GM21423 (cell line): Measurements from ENCODE around the gene ZDHHC18.
A peak's percentile ranks its signal among the peaks of the same experiment; 100 is the strongest.
"Not testable (repeated sequence)": the region's sequence is repeated elsewhere in the genome, so short reads cannot be mapped to it uniquely, and the experiment has no call there.

Experiments used
- ATAC-seq: cut with Tn5 transposase; IDR thresholded peaks from one replicate; pipeline ENCODE4 v1.9.1; 2021; ENCODE audit warnings: mild to moderate bottlenecking, moderate library complexity; ENCODE audit not compliant: unreplicated experiment

The ZDHHC18 gene

DNA sequence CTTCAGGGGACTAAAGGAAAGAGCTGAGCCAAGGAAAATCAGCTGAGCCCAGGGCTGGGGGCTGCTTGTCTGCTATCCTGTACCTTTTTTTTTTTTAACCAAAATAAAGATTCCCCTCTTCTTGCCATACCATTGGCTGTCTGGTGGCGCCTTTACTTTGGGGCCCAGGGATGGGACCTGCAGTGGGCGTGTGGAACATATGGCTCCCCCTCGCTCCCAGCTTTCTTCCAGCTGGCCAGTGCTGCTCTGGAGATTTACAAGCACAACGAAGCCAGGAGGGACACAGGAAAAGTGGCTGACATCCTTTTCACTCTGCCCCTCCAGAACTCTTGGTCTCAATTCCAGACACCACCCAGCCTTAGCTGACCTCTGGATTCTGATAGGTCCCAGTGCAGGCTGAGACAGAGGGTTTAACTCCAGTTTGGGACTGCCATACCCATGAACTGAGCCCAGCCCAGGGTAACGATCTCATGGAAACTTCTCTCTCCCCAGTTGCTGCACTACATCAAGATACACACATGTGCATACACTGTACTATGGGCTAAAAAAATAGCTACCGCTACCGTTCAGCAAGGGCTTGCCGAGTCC lies 31.1 kb downstream of the ZDHHC18 start:
- ATAC-seq, result no peak

DNA sequence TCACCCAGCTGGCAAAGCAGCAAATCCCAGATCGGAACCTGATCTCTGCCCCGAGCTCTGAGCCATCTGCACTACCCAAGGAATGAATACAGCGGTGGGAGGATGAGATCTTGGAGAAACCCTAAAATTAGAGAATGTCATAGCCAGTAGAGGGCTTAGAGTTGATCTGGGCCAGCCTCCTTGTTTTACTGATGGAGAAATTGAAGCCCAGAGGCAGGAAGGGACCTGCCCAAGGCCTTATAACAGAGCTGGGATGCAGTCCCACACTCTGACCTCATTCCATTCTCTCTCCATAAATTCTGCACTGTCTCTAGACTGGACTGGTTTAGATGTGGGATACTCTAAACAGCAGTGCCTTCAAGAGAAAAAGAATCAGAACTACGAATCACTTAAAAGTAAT lies 31.7 kb downstream of the ZDHHC18 start:
- no peak for ATAC-seq

DNA sequence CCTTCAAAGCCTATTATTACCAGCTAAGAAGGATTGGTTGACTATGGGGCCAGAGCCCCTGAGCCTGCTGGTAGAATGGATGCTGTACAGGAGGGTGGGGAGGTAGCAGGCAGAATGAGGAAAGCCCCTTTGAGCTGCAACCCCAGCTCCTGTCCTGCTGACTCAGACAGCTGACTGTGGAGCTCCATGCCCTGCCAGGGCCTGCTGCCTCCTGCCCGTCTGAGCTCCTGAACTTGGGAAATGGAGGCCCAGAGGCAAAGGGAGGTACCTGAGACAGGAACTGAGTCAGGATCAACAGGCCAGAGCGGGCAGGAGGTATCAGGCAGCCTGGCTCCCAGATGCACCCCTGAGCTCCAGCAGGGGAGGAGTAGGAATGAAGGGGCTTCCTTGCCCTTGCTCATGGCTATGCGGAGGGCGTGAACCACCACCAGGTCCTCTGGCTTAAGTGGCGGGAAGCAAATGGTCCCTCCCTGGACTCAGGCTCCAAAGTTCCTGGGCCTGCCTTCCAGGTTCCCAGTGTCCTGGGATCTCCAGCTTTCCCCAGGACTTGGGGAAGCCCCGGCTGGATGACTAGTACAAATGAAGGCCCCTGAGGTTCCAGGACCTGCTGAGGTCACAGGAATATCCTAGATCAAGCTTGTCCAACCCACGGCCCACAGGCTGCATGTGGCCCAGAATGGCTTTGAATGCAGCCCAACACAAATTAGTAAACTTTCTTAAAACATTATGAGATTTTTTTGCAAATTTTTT lies 32.6 kb downstream of the ZDHHC18 start:
- ATAC-seq, result no peak

GRCh38 chr1:26861286-26861701 lies 34.8 kb downstream of the ZDHHC18 start:
- no peak for ATAC-seq

DNA sequence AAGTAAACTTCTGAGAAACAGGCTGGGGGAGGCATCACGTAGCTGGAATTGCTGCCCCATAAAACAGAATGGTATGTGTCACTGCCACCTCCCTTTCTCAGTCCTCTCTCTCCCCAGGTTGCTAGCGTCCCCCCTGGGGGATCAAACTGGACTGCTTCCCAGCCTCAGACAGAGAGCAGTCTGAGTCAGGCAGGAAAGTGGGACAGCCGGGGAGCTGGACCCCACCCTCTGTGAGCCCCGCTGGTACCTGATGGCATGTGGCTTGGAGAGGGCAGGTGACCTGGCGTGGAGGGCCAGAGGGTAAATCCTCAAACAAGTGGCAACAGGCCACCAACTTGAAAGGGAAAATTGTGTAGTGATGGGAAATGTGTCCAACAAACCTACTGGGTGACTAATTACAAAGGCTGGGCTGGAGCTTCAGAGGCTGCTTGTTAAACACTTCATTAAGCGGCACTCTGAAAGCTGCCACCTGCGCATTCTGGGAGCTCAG lies 35.4 kb downstream of the ZDHHC18 start:
- ATAC-seq, result no peak

DNA sequence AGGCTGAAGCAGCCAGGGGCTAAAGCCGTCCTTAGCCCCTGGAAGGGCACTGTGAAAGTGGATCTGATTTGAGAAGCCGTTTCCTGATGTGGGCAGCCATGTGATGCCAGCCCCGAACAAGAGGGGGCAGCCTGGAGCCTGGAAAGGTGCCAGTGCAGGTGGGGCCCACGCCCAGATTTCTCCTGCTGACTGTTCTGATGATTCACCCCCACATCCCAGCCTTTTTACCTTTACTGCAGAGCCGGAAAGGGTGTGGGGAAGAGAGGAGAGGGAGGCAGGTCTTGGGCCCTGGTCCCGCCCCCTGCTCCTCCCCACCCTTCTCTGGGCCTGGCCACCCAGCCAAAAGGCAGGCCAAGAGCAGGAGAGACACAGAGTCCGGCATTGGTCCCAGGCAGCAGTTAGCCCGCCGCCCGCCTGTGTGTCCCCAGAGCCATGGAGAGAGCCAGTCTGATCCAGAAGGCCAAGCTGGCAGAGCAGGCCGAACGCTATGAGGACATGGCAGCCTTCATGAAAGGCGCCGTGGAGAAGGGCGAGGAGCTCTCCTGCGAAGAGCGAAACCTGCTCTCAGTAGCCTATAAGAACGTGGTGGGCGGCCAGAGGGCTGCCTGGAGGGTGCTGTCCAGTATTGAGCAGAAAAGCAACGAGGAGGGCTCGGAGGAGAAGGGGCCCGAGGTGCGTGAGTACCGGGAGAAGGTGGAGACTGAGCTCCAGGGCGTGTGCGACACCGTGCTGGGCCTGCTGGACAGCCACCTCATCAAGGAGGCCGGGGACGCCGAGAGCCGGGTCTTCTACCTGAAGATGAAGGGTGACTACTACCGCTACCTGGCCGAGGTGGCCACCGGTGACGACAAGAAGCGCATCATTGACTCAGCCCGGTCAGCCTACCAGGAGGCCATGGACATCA lies 36.5 kb downstream of the ZDHHC18 start, which contains the start of gene SFN:
Gene SFN (plus strand): TSS at position 369 of the 904 bp plus-strand sequence. CDS start 64 bp downstream, at position 433.
- no peak for ATAC-seq

DNA sequence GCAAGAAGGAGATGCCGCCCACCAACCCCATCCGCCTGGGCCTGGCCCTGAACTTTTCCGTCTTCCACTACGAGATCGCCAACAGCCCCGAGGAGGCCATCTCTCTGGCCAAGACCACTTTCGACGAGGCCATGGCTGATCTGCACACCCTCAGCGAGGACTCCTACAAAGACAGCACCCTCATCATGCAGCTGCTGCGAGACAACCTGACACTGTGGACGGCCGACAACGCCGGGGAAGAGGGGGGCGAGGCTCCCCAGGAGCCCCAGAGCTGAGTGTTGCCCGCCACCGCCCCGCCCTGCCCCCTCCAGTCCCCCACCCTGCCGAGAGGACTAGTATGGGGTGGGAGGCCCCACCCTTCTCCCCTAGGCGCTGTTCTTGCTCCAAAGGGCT lies 37.2 kb downstream of the ZDHHC18 start:
- no peak for ATAC-seq

- peak; percentile 93 for ATAC-seq
Observed at GRCh38 chr1:26864610-26865480, 38.4 kb downstream of the ZDHHC18 start.

GRCh38 chr1:26873097-26873496 lies 46.6 kb downstream of the ZDHHC18 start:
- ATAC-seq, result not testable (repeated sequence)

- no peak for ATAC-seq
Observed at GRCh38 chr1:26874896-26875295, 48.4 kb downstream of the ZDHHC18 start.

GRCh38 chr1:26877326-26877725 lies 50.8 kb downstream of the ZDHHC18 start:
- ATAC-seq, result no peak

- no peak for ATAC-seq
Observed at GRCh38 chr1:26879793-26880192, 53.3 kb downstream of the ZDHHC18 start.

DNA sequence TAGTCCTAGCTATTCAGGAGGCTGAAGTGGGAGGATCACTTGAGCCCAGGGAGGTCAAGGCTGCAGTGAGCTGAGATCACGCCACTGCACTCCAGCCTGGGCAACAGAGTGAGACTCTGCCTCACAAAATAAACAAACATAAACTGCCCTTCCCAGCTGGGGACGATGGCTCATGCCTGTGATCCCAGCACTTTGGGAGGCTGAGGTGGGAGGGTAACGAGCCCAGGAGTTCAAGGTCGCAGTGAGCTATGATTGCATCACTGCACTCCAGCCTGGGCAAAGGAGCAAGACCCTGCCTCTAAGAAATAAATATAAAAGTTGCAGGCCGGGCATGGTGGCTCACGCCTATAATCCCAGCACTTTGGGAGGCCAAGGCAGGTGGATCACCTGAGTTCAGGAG lies 55.1 kb downstream of the ZDHHC18 start:
- not testable (repeated sequence) for ATAC-seq

DNA sequence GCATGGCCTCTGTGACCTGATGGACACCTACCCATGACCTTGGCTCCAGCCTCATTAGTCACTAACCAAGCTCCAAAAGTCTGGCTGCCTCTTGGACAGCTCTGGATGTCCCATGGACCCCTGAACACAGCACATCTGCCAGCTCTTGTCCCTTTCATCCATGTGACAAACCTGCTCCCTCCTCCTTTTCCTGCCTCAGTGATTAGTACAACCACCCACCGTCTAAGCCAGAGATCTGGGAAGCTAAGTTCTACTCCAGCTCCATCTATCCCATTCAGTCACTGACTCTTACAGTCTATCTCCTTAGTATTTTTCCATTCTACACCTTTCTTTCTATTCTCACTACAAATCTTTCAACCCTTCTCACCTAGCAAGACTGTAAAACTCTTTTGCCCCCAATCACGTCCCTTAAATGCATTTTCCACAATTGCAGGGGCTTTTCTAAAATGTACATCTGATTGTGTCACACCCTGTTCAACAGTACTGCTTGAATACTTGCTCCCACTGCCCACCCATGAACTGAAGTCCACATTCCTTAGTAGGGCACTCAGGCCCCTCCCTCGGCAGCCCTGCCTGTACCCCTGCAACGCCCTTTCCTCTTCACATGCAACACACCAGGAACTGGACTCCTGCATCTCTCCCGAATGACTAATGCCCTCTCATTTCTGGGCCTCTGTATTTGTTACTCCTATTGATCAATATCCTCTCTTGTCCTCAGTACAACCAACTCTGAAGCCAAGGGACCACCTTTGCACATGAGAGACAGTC lies 56.4 kb downstream of the ZDHHC18 start:
- no peak for ATAC-seq

GRCh38 chr1:26887125-26887524 lies 60.6 kb downstream of the ZDHHC18 start:
- no peak for ATAC-seq

GRCh38 chr1:26888231-26888630 lies 61.7 kb downstream of the ZDHHC18 start:
- ATAC-seq, result no peak

DNA sequence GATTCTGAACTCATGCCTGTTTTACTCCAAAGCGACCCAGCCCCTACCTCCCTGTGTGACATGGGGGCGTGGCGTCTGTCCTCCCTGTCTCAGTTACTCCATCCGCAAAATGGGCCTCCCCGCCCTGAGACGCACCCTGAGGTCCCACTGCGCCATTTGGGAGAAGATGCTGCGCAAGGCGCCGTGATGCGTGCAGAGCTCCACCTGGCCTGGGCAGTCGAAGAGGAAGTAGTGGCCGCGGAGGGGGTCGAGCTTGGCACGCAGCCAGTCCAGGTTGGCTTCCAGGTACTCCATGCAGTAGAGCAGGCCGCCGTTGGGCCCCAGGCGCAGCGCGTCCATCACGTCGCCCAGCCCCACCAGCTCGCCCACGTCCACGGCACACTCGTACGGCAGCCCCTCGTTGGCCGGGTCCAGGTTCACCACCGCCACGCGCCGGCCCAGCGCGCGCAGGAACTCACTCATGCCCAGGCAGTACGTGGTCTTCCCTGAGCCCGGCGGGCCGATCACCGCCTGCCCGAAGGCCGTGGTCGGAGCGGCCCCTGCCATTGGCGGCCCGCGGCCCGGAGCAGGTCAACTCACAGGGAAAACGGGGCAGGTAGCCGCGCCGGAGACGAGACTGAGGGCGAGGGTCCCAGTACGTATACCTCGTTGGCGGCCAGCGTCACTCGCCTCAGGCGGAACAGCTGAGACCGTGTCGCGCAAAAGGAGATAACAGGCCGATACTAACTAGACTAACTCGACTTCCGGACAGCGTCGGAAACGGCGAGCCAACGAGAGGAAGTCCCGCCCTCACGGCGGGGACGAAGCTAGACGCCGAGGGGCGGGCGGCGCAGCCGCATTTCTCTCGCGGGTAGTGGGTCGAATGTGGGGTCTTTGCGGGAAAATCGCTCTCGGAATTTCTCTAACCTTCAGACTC lies 63.3 kb downstream of the ZDHHC18 start, which contains the start of gene GPN2:
Gene GPN2 (minus strand): TSS at position 733 of the 916 bp plus-strand sequence. CDS start 187 bp downstream, at position 546.
- ATAC-seq, result peak; percentile 89

DNA sequence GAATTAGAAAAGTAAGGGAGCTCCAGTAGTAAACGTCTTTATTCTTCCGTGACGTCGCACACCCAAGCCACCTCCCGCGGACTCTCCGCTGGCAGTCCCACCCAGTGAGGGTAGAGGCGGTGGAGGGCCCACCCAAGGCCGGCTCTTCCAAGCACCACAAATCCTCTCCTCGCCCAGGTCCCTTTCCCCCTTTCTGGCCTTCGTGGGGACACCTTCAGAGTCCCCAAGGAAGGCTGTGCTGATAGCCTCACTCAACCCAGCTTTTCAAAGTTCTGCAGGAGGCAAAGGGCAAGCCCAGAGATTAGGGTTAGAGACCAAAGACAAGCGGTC lies 63.9 kb downstream of the ZDHHC18 start:
- ATAC-seq, result peak; percentile 13

DNA sequence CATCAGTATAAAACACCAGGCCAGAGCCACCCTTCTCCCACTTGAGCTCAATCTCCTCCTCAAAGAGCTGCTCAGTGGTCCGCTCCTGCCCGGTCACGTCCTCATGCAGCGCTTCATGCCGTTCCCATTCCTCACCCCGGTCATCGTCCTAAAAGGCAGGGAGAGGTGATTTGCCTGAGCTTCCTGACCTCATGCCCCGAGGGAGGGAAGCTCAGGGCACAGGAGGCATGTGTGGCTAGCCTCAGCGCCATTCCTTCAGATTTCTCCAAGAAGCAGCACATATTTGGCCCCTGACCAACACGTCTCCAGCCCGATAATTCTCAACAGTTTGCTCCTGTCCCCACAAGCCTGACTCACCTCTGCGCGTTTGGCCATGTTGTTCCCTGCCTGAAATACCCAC lies 67.8 kb downstream of the ZDHHC18 start:
- no peak for ATAC-seq
